Body of pancreas (tissue), 4 donors: Measurements from ENCODE around the gene AGAP1.

Experiments
- CTCF ChIP-seq, 7 experiments: fragments of 450-650 bp in 4 of 7; fragments of 200-600 bp in 3 of 7; sonication (generic) in 3 of 7; IDR thresholded peaks; one replicate each; pipeline ENCODE4 v1.5.1; 2016 to 2019; ENCODE audit warnings: antibody characterized with exemption in 7 of 7
- POLR2A ChIP-seq, 3 donors: fragments of 450-650 bp; IDR thresholded peaks; one replicate each; pipeline ENCODE4 v1.6.1; 2016; ENCODE audit warnings: antibody characterized with exemption in 3 of 3, mild to moderate bottlenecking in 2 of 3

GRCh38 chr2:235611349-235611748 is 117.5 kb downstream of the AGAP1 start:
- TF ChIP-seq CTCF (IDR thresholded peaks at IDR 0.05) (no peak), POLR2A (IDR thresholded peaks at IDR 0.05) (no peak)
